IMR-90 (cell line): ENCODE data around the gene ZNF574. TPM values are rescaled to one million over a fixed set of nuclear protein-coding genes. Genes with fewer than 3 reads are reported as not detected.

Source experiments
- ATAC-seq: fragments of 200-7000 bp; cut with Tn5 transposase; 2 replicates; pipeline ENCODE4 v1.9.1; 2020; ENCODE audit warnings: low read depth, mild to moderate bottlenecking, moderate library complexity
- BruUV-seq: library from RNA; stranded (reverse); fragments of 400-500 nt; replicated peaks from 2 replicates; lab custom pipeline; 2021; lab: Mats Ljungman, UMichigan
- CTCF ChIA-PET: fragments of 300-600 bp; formaldehyde crosslinking; extraction: SDS; loops from one replicate; lab custom pipeline; 2021; ENCODE audit warnings: antibody characterized with exemption; lab: Yijun Ruan, JAX
- POLR2A ChIA-PET: fragments of 300-600 bp; sonication (Branson Sonifier 250); formaldehyde crosslinking; loops from one replicate; lab custom pipeline; 2022; ENCODE audit warnings: antibody characterized with exemption; ENCODE audit not compliant: unreplicated experiment; lab: Charles Lee
- DNase-seq: peaks from one replicate; pipeline ENCODE4 v3.0.0; 2013
- H2AFZ ChIP-seq: replicated peaks from 2 replicates; pipeline ENCODE3; 2013; ENCODE audit warnings: low read length, mild to moderate bottlenecking; ENCODE audit not compliant: poor library complexity
- H2AK5ac ChIP-seq: 2 replicates; pipeline ENCODE4 v1.6.1; 2013; ENCODE audit warnings: low read depth, low read length, inconsistent platforms
- H2AK9ac ChIP-seq: replicated peaks from 2 replicates; pipeline ENCODE3; 2013; ENCODE audit warnings: mild to moderate bottlenecking, low read depth, low read length, moderate library complexity; ENCODE audit not compliant: poor library complexity
- H2BK120ac ChIP-seq: 2 replicates; pipeline ENCODE4 v1.6.1; 2013; ENCODE audit warnings: low read depth, low read length, inconsistent platforms
- H2BK15ac ChIP-seq: 3 replicates; pipeline ENCODE4 v1.6.1; 2013; ENCODE audit warnings: low read depth, low read length, inconsistent platforms
- H2BK20ac ChIP-seq: 2 replicates; pipeline ENCODE4 v1.6.1; 2013; ENCODE audit warnings: low read depth, mild to moderate bottlenecking, inconsistent platforms, low read length, moderate library complexity
- H2BK5ac ChIP-seq: 2 replicates; pipeline ENCODE4 v1.6.1; 2013; ENCODE audit warnings: mild to moderate bottlenecking, low read depth, low read length, inconsistent platforms; ENCODE audit not compliant: poor library complexity, severe bottlenecking
- H3K14ac ChIP-seq: replicated peaks from 2 replicates; pipeline ENCODE4 v1.6.1; 2013; ENCODE audit warnings: low read depth, low read length, inconsistent platforms
- H3K18ac ChIP-seq: 2 replicates; pipeline ENCODE4 v1.6.1; 2013; ENCODE audit warnings: low read depth, low read length, control low read depth
- H3K23ac ChIP-seq: 2 replicates; pipeline ENCODE4 v1.6.1; 2013; ENCODE audit warnings: low read depth, low read length, inconsistent platforms
- H3K27ac ChIP-seq: 2 replicates; pipeline ENCODE4 v1.5.1; 2013; ENCODE audit warnings: mild to moderate bottlenecking, control low read depth, low read length; ENCODE audit not compliant: insufficient read depth
- H3K27me3 ChIP-seq: 2 replicates; pipeline ENCODE4 v1.6.1; 2013; ENCODE audit warnings: low read length; ENCODE audit not compliant: control insufficient read depth, insufficient read depth
- H3K36me3 ChIP-seq: 2 replicates; pipeline ENCODE4 v1.6.1; 2013; ENCODE audit warnings: low read length, mixed read lengths; ENCODE audit not compliant: control insufficient read depth, insufficient read depth
- H3K4ac ChIP-seq: 2 replicates; pipeline ENCODE4 v1.6.1; 2013; ENCODE audit warnings: low read depth, low read length, inconsistent platforms
- H3K4me1 ChIP-seq: 2 replicates; pipeline ENCODE4 v1.6.1; 2013; ENCODE audit warnings: low read length, mixed read lengths; ENCODE audit not compliant: control insufficient read depth, insufficient read depth
- H3K4me2 ChIP-seq: 2 replicates; pipeline ENCODE4 v1.6.1; 2013; ENCODE audit warnings: low read depth, mild to moderate bottlenecking, control low read depth, low read length, moderate library complexity
- H3K4me3 ChIP-seq: 2 replicates; pipeline ENCODE4 v1.5.1; 2013; ENCODE audit warnings: low read depth, mild to moderate bottlenecking, control low read depth, low read length, moderate library complexity; ENCODE audit not compliant: insufficient read depth
- H3K56ac ChIP-seq: 2 replicates; pipeline ENCODE4 v1.6.1; 2013; ENCODE audit warnings: low read length, inconsistent platforms; ENCODE audit not compliant: insufficient read depth; ENCODE audit errors: extremely low read depth
- H3K79me1 ChIP-seq, 2 experiments: 2 replicates each; pipeline ENCODE4 v1.6.1; 2013; ENCODE audit warnings: low read length in 2 of 2, inconsistent platforms in 1 of 2, low read depth in 1 of 2
- H3K9ac ChIP-seq: 2 replicates; pipeline ENCODE4 v1.6.1; 2013; ENCODE audit warnings: low read depth, low read length, control low read depth
- H3K9me1 ChIP-seq: 2 replicates; pipeline ENCODE4 v1.6.1; 2013; ENCODE audit warnings: low read length, inconsistent platforms; ENCODE audit not compliant: insufficient read depth
- H3K9me3 ChIP-seq: 2 replicates; pipeline ENCODE4 v1.6.1; 2013; ENCODE audit warnings: low read length; ENCODE audit not compliant: control insufficient read depth, insufficient read depth
- H4K20me1 ChIP-seq: 2 replicates; pipeline ENCODE4 v1.6.1; 2013; ENCODE audit warnings: low read length, inconsistent platforms; ENCODE audit not compliant: insufficient read depth
- H4K5ac ChIP-seq: 2 replicates; pipeline ENCODE4 v1.6.1; 2013; ENCODE audit warnings: mild to moderate bottlenecking, low read depth, low read length, control low read depth
- H4K8ac ChIP-seq, 2 experiments: 2 replicates each; pipeline ENCODE4 v1.6.1; 2013; ENCODE audit warnings: low read depth in 2 of 2, low read length in 2 of 2, control low read depth in 1 of 2, inconsistent platforms in 1 of 2
- H4K91ac ChIP-seq: 2 replicates; pipeline ENCODE4 v1.6.1; 2013; ENCODE audit warnings: low read depth, low read length, inconsistent platforms; ENCODE audit not compliant: insufficient read depth
- MAZ ChIP-seq: IDR thresholded peaks from 2 replicates; pipeline ENCODE4 v1.6.1; 2012; ENCODE audit warnings: low read depth, mild to moderate bottlenecking, low read length, improper control_type of control experiment, moderate library complexity, borderline replicate concordance
- NFE2L2 ChIP-seq: fragments of 150-350 bp; IDR thresholded peaks from 2 replicates; pipeline ENCODE4 v1.6.1; 2016; ENCODE audit warnings: low read depth, mild to moderate bottlenecking, low read length
- RFX5 ChIP-seq: IDR thresholded peaks from 2 replicates; pipeline ENCODE4 v1.8.0; 2012; ENCODE audit warnings: low read depth, mild to moderate bottlenecking, low read length, moderate library complexity
- WGBS, 2 experiments: methylation state at CpG; one replicate each; pipeline versions ENCODE4 v1.1.5 to v1.1.7; 2013; ENCODE audit warnings: missing lambda C conversion rate in 2 of 2; ENCODE audit not compliant: insufficient read length in 1 of 2; ENCODE audit errors: extremely low coverage in 2 of 2; 5-methylcytosine and 5-hydroxymethylcytosine counted together
- dilution Hi-C: fragments of 300-500 bp; cut with HindIII; formaldehyde crosslinking; loops from one replicate; pipeline ENCODE4 v1.14.3; 2018; ENCODE audit warnings: low sequenced_read_pairs; ENCODE audit not compliant: unreplicated experiment
- in situ Hi-C: fragments of 300-500 bp; cut with MboI; formaldehyde crosslinking; loops from 3 replicates; pipeline ENCODE4 v1.14.3; 2019; ENCODE audit warnings: low sequenced_read_pairs, inconsistent platforms, mixed read lengths
- intact Hi-C: fragments of 100-400 bp; cut with micrococcal nuclease; formaldehyde crosslinking; loops from 2 replicates; pipeline ENCODE4 v1.10.0; 2022
- polyA plus RNA-seq, 3 experiments: library from polyadenylated mRNA; depleted of rRNA; stranded (reverse); fragments of >200 nt; gene quantifications; 2 replicates each; pipeline ENCODE4 v1.2.3, GENCODE V29; 2012; ENCODE audit warnings: low replicate concordance in 1 of 3
- total RNA-seq: library from RNA; depleted of rRNA; stranded (reverse); fragments of >200 nt; gene quantifications from 2 replicates; pipeline ENCODE4 v1.2.3, GENCODE V29; 2012

The ZNF574 gene
- total and polyA plus RNA-seq, 2 of the 4 experiments (the other 2 are of a cell fraction), result 8.1 to 14.1 TPM

GRCh38 chr19:42066075-42066754 is 9.8 kb upstream of the ZNF574 start:
- DNase-seq (peak; percentile 19), ATAC-seq (no peak)
- no peak overlapping the region for H2BK5ac ChIP-seq
- no peak overlapping the region for H2BK120ac ChIP-seq
- no peak overlapping the region for H3K9ac ChIP-seq
- no peak overlapping the region for H2AK5ac ChIP-seq
- no peak overlapping the region for H3K4me2 ChIP-seq
- no CpG with 5 or more reads among the region's 9 CpGs for WGBS, 2 experiments
- no peaks in the 10 kb centered on the region for H3K9me1 ChIP-seq
- ChIA-PET CTCF (no interaction called here), POLR2A (no interaction called here)
- no peak overlapping the region for H4K8ac ChIP-seq
- no peak overlapping the region for H2AFZ ChIP-seq
- no peak overlapping the region for H3K14ac ChIP-seq
- H3K9me3 ChIP-seq, result no peaks in the 10 kb centered on the region
- H4K91ac ChIP-seq, result no peak overlapping the region
- H3K27ac ChIP-seq, result no peak overlapping the region
- no peaks in the 10 kb centered on the region for H3K79me1 ChIP-seq
- no peaks in the 10 kb centered on the region for H4K20me1 ChIP-seq
- no peaks in the 10 kb centered on the region for H3K4me1 ChIP-seq
- H2BK20ac ChIP-seq, result no peak overlapping the region
- no peak overlapping the region for H3K4me3 ChIP-seq
- H3K23ac ChIP-seq, result no peak overlapping the region
- no peak overlapping the region for H3K56ac ChIP-seq
- intact Hi-C loops (no loop called here), dilution Hi-C loops (no loop called here), in situ Hi-C loops (no loop called here)
- H4K5ac ChIP-seq, result no peak overlapping the region
- H3K4ac ChIP-seq, result no peak overlapping the region
- BruUV-seq, result no TSS peak
- TF ChIP-seq RFX5 (peak; percentile 84; the same call in 1 of the 2 replicates), MAZ (no peak), NFE2L2 (no peak)
- H2AK9ac ChIP-seq, result no peak overlapping the region
- H2BK15ac ChIP-seq, result no peak overlapping the region
- H3K36me3 ChIP-seq, result no peaks in the 10 kb centered on the region
- peaks cover 69% of the 10 kb centered on the region for H3K27me3 ChIP-seq
- no peak overlapping the region for H3K18ac ChIP-seq
